ENCODE data around the gene SLC25A6. TPM values are rescaled to one million over a fixed set of nuclear protein-coding genes. Genes with fewer than 3 reads are reported as not detected.
A peak's percentile ranks its signal among the peaks of the same experiment; 100 is the strongest.

SLC25A6 gene
- total and polyA plus RNA-seq, 2 of the 13 experiments (the other 11 are each of a cell fraction or from before 2014, with no cell fraction given): 138 to 581 TPM

- peak; percentile 71 for TF ChIP-seq ZNF563 (CRISPR knock-in tag; IDR thresholded peaks at IDR 0.05)
- TF ChIP-seq AKAP8 (CRISPR knock-in tag; IDR thresholded peaks at IDR 0.05): peak; percentile 92; the same call in 1 of the 2 replicates
- TF ChIP-seq PATZ1 (CRISPR knock-in tag; IDR thresholded peaks at IDR 0.05): peak; percentile 63
- TF ChIP-seq THAP9 (CRISPR knock-in tag; IDR thresholded peaks at IDR 0.05; ENCODE audit: borderline replicate concordance): peak; percentile 64
- TF ChIP-seq PHF20 (CRISPR knock-in tag; IDR thresholded peaks at IDR 0.05): peak; percentile 68
- TF ChIP-seq MBD4 (IDR thresholded peaks at IDR 0.05; ENCODE audit: borderline replicate concordance, low read length): no peak
- no peak for TF ChIP-seq MIXL1 (CRISPR knock-in tag; IDR thresholded peaks at IDR 0.05)
- 0 out of 2 replicates have a peak, but pooled peaks have one; percentile 18 for TF ChIP-seq ZNF609 (CRISPR knock-in tag; IDR thresholded peaks at IDR 0.05; ENCODE audit: borderline replicate concordance)
- TF ChIP-seq ZNF432 (CRISPR knock-in tag; IDR thresholded peaks at IDR 0.05; ENCODE audit: borderline replicate concordance): no peak
- peak; percentile 84 for TF ChIP-seq ZNF44 (CRISPR knock-in tag; IDR thresholded peaks at IDR 0.05)
- TF ChIP-seq CENPT (CRISPR knock-in tag; IDR thresholded peaks at IDR 0.05; ENCODE audit: low read depth): no peak
- TF ChIP-seq ZNF720 (CRISPR knock-in tag; IDR thresholded peaks at IDR 0.05): no peak
- 0 out of 2 replicates have a peak, but pooled peaks have one; percentile 44 for TF ChIP-seq ZNF441 (CRISPR knock-in tag; IDR thresholded peaks at IDR 0.05; ENCODE audit: borderline replicate concordance)
- 0 out of 2 replicates have a peak, but pooled peaks have one; percentile 36 for TF ChIP-seq HDAC2 (CRISPR knock-in tag; IDR thresholded peaks at IDR 0.05)
- no peak for TF ChIP-seq ZNF260 (CRISPR knock-in tag; IDR thresholded peaks at IDR 0.05; ENCODE audit: borderline replicate concordance, low read depth)
- no peak for TF ChIP-seq FOXK2 (IDR thresholded peaks at IDR 0.05)
- peak; percentile 47; the same call in 1 of the 2 replicates for TF ChIP-seq LBX2 (CRISPR knock-in tag; IDR thresholded peaks at IDR 0.05; ENCODE audit: borderline replicate concordance)
- TF ChIP-seq CREB3 (CRISPR knock-in tag; IDR thresholded peaks at IDR 0.05): peak; percentile 40; the same call in 1 of the 2 replicates
- TF ChIP-seq ELF3 (CRISPR knock-in tag; IDR thresholded peaks at IDR 0.05): no peak; the same call in none of the 2 replicates
Observed at GRCh38 chrX:1391707-1392375, at the start of gene SLC25A6 (continued).
